ENCODE data around the gene AFG1L.
A peak's percentile ranks its signal among the peaks of the same experiment; 100 is the strongest.

The AFG1L gene

DNA sequence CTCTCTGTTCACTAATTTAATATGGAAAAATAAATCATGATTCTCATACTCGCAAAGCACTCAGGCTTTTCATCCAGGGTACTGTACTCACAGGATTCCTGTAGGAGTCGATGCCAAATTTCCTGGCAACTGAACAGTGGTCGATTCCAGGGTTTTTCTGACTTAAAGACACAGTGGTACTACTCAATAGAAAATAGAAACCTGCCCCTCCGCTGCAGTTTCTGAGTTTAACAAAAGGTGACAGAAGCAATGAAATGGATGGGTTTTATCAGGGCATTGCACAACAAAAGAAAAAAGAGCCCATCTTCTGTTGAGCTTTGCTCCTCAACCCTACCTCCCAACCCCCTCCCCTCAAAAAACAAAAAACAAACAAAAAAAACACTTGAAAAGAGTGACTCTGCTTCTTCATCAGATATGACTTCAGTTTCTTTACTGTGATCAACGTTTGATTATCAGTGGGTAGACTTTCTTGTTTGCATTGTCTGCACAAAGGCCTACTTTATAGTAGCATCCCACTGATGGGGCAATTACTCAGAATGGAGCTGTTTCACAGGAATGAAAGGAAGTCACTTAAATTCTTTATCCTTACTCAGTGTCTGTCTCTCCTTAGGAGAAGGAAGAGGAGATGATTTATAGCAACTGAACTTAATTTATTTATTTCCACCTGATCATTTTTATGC is 169.7 kb downstream of the AFG1L start:
- DNase-seq, result no peak

DNA sequence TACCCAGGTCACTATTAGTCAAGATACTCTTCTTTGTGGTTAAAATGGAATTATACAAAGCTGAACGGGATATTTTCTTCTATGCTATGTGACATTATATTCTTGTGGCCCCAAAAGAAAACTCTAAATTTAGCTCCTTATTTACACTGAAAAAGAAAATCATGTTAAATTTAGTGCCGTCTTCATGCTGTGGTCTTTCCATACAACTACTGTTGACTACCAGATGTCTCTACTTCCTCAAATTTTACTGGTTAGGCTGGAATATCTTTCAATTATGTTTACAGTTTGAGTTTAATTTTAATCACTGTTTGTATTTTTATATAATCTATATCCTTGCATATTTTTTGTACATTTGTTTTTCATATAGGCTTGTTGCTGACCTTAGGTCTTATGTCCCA is 170.2 kb downstream of the AFG1L start:
- no peak for DNase-seq

DNA sequence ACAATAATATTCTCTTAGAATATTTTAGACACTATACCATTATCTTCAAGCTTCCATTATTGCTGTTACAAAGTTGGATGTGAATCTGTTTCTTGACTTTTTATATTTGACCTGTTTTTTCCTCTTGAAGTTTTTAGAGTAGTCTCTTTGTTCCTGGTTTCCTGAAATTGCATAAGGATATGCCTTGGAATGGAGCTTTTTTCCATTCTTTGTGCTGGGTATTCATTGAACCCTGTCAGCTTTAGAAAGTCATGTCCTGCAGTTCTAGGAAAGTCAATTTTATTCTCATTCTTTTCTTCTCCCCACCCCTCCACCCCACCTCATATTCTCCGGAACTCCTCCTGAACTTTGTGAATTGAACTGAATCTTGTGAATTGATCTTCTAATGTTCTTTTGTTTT is 173.5 kb downstream of the AFG1L start:
- no peak for DNase-seq

DNA sequence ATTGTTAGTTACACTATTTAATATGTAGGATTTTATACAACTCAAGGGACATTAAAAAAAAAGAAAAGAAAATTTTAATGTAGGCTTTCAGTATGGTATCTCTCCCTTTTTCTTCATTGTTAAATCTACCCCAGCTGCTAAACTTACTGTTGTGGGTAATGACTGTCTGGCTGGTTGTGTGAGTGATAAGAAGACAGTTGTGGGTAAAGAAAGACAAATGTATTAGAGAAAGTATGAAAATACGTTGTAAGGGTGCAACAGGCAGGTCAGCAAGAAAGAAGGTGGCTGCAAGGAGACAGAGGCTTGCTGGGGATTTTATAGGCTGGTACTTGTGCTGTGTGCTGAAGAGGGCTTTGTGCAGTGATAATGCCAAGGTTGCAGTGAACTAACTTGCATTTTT is 174.5 kb downstream of the AFG1L start:
- DNase-seq, result no peak

DNA sequence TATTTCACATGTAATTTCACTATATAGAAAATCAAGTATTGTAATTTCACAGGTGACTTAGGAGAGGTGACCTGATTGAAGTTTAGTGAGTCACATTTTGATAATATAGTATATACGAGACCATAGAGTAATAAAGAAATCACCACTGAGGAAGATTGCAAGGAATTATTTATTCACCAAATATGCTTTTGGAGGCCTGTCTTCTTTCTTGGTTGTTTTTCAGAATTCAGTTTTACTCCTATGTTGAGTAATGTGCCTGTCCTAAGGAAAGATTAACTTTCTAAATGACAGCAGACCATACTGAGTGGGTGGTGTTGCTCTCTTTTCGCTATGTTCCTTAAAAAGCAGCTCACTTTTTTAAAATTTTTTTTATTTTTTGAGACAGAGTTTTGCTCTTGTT is 178.3 kb downstream of the AFG1L start:
- no peak for DNase-seq

DNA sequence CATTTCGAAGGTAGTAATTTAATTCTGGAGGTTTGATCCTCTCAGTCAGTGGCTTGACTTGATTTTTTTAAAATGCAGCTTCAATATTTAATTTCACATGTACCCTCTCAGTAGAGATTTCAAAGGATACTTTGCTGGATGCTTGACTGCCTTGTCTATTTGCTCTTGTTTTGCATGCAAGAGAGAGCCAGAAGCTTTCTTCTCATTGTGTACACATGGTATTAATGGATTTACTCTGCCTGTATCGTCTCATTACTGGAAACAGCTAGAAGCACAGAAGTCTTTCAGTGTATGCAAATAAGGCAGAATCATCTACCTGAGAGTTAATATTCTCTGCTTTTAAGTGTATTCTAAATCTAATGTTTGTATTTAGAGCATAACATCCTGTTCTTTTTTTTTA is 181.5 kb downstream of the AFG1L start:
- no peak for DNase-seq

DNA sequence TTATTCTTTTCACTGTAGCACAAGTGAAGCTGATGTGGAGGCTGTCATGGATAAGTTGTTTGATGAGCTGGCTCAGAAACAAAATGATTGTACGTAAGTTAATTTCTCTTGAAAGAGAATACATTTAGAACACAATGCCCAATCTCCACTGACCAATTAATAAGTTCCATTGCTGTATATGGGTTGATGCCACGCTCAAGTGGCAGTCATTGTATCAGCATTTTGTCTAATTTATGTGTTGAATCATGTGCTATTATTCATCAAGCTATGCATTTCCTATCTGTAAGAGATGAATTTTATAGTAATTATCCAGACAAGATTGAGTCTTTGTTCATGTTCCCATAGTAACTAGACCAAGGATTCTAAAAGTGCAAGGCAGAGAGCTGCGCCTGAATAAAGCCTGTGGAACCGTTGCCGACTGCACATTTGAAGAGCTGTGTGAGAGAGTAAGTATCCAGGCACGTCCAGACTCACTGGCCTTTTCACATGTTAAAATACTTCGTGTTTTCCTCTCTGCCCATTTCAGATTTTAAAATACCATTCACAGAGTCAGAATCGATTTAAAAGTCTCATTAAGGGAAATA is 182.1 kb downstream of the AFG1L start:
- DNase-seq, result no peak

DNA sequence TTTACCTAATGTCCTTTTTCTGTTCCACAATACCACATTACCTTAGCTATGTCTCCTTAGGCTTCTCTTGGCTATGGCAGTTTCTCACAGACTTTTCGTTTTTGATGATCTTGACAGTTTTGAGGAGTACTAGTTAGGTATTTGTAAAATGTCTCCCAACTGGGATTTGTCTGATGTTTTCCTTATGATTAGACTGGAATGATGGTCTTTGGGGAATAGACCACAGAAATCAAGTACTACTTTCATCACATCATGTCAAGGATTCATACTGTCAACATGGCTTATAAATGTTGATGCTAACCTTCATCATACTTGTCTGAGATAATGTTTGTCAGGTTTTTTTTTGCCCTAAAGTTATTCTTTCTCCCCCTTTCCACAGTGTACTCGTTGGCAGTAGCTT is 187.7 kb downstream of the AFG1L start:
- DNase-seq, result no peak

DNA sequence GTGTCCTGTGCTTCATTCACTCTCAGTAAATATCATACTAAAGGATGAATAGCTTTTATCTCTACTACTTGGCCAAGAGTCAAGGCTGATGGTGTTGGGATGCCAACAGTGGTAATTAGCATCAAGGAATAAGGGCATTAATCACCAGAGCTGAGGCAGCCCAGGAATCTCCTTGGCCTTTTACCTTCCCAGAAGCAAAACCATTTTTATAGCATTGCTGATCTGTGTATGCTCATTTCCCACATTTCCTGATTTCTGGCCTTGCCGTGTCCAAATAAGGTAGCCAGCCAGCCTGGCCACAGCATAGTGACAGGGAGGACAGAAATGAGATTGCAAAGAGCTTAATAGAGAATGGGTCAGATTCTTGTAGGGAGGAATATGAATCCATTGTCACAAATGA is 189.2 kb downstream of the AFG1L start:
- DNase-seq, result no peak

DNA sequence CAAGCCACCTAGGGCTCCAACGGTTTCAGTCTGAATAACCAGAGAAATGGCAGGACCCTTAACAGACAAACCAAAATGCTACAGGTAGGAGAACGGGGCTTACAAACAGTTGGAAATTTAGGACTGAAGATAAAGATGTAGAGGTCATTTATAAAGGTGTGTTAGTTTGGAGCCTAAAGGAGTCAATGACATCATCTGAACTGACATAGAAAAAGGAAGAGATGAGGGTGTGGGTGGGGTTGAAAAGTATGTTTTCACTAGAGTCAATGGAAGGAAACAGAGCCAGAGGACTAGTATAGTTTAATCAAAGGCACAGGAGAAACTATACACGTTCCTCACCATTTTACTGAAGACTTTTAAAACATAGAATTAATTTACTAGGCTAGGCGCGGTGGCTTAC is 194.8 kb downstream of the AFG1L start:
- DNase-seq, result no peak

DNA sequence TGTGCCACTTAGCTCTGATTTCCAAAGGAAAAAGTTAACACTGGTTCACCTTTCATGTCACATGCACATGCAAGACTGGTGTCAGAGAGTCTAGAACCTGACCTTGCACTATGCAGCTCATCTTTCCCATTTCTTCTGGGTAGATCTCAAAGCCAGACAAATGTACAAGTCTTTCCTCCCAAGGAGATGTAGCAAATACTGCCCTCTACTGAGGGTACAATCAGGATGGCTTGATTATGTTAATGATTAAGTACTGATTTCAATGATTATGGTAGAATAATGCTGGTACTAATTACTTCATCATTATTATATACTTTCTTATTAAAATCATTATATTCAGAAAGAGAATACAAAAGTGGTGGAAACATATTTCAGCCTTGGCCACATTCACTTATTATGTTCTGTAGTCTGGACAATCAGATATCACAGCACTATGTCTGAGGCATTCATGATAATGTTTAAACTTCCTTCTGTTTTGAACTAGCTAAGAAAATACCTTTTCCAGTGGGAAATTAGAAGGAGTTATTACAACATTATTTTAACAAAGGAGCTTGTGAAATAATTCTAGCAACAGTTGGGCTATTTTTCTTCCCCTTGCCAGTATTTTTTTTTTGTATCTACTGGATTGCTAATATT is 197.4 kb downstream of the AFG1L start:
- peak; percentile 7 for DNase-seq

DNA sequence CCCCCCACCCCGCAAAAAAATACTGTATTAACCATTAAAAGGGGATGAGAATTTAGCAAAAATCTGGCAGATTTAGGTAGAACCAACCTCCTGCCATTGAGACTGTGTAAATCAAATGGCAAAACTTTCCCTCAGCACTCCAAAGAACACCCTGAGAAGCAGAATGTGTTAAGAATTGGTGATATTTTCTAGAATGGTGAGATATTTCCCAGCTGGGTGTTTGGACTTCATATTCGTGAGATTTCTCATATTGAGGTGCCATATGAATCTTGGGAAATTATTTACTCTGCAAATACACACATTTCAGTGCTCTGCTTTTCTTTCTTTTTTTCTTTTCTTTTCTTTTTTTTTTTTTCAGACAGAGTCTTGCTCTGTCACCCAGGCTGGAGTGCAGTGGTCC is 199.6 kb downstream of the AFG1L start:
- no peak for DNase-seq

DNA sequence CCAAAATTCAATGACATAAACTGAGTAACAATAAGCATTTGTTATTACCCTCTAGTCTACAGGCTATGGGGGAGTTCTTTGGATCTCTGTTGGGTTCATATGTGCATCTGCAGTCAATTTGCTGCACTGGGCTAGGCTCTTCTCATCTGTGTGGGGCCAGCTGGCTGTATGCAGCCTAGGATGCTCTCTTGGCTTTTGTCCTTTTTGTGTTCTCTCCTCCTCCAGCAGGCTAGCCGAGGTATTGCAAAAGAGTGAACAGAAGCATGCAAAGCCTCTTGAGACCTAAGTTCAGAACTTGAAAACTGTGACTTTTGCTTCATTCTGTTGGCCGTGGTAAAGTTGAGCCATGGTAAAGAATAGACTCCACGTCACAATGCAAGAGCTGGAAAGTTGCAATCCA is 203.0 kb downstream of the AFG1L start:
- no peak for DNase-seq

DNA sequence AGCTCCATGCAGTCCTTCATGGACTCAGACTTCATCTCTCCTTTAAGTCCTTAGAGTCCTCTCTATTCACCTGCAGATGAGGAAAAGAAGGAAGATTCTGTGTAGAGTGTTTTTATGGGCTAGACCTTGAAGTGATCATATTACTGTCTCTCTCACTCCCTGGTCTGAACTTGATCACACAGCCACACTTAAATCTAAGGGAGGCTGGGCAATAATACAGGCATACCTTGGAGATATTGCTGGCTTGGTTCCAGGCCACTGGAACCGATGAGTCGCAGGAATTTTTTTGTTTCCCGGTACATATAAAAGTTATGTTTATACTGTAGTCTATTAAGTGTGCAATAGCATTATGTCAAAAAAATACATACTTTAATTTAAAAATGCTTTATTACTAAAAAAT is 206.7 kb downstream of the AFG1L start:
- DNase-seq, result no peak

DNA sequence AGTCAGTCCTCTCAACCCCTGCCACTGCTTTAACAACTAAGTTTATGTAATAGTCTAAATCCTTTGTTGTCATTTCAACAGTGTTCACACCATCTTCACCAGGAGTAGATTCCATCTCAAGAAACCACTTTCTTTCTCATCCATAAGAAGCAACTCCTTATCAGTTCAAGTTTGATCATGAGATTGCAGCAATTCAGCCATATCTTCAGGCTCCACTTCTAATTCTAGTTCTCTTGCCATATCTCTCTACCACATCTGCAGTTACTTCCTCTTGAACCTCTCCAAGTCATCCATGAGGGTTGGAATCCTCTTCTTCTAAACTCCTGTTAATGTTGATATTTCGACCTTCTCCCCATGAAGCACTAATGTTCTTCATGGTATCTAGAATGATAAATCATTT is 208.0 kb downstream of the AFG1L start:
- no peak for DNase-seq

DNA sequence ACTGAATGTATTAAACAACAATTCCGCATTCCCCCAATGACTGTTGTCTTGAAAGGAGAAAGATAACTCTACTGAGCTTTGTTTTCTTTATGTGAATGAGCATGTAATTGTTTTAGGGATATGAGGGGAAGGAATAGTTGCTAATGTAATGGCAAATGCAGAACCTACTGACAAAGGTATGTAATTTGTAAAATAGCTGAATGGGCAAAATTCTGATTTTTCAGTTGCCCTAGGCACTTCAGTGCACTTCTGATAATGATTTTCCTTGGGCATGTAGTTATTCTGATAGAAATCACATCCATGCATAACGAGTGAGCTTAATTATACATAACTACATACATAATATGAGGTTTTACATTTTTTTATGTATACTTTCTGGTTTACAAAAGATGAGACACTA is 212.5 kb downstream of the AFG1L start:
- DNase-seq, result no peak

DNA sequence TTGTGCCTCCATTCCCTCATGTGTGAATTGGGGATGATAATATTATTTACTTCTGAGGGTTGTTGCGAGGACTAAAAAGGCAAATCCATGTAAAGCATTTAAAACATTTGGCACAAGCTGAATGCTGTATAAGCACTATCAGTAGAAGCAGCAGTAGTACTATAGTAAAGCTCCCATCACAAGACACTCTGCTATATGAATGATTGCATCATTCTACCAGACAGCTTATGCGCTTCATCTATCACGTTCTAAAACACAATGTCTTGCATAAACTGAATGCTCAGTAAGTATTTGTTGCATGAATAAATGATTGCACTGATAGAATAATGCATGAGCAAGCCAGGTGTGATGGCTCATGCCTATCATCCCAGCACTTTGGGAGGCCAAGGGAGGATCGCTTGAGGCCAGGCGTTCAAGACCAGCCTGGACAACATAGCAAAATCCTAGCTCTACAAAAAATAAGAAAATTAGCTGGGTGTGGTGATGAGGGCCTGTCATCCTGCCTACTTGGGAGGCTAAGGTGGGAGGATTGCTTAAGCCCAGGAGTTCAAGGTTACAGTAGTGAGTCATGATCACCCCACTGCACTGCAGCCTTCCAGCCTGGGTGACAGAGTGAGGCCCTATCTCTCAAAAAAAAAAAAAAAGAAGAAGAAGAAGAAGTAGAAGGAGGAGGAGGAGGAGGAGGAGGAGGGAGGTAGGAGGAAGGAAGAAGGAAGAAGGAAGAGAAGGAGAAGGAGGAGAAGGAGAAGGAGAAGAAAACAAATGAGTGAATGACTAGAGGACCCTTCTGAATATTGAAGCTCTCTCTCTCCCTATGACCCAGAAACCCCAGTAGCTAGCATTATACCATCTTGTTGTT is 215.8 kb downstream of the AFG1L start:
- DNase-seq, result no peak

DNA sequence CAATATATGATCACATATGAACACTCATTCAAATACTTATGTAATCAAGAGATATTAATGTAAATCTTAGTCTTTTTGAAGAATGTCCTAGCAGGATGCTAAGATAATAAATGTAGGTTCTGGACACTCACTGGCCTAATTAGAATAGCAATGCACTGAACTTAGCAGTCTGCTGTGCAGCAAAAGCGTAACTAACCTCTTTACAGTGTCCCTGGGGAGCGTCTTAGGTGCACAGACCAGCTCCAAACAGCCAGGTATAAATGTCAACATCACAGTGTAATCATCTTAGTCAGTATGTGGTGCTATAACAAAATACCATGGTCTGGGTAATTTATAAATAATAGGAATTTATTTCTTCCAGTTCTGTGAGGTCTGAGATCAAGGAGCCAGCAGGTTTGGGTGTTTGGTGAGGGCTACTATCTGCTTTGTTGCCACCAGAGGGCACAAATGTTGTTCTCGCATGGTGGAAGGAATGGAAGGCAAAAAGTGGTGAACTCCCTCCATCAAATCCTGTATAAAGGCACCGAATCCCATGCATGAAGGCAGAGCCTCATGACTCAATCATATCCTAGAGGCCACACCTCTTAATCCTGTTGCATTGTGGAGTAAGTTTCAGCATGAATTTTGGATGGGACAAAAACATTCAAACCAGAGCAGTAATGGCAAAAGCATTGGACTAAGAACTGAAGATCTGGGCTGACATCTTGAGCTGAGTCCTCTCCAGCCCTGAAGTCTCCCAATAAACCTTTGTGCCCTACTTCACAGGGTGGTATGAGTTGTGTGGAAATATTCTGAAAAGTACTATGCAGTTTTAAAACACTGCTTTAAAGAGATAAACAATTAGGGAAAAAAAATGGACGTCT is 224.1 kb downstream of the AFG1L start:
- no peak for DNase-seq

DNA sequence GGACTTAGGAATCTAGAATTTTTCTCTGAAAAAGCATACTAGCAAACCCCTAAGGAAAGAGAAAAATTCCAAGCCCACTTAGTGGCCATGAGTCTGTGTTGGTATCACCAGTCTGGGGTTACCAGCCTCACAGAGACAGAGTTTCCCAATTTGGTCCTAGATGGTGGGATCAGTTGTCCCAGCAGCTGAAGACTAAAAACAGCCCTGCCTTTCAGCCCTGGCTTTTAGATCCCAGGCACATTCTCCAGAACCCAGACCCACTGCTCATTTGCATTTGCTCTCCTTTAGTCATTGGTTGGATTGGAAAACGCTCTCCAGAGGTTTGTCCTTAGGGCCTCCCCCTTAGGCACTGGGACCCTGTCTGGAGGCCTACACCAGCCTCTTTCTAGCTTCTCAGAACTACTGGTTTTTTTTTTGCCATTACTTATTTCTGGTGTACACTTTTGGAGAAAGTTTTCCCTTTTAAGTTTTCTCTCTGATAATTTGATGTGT is 226.8 kb downstream of the AFG1L start:
- DNase-seq, result no peak

DNA sequence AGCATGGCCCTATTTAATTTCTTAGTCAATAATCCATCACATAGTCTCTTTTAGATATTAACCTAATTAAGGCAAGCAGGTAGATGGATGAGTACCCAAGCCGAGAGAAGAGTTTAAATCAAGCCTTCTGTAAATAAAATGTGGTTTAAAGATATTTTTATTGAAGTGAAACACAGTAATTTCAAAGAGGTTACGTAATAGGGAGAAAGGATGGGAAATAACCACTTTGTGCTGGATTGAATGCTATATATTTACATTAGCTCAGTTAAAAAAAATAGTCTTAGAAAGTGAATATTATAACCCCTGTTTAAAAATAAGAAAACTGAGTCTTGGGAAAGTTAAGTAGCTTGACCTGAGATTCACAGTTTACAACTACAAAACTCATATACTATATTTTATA is 228.8 kb downstream of the AFG1L start:
- DNase-seq, result no peak

DNA sequence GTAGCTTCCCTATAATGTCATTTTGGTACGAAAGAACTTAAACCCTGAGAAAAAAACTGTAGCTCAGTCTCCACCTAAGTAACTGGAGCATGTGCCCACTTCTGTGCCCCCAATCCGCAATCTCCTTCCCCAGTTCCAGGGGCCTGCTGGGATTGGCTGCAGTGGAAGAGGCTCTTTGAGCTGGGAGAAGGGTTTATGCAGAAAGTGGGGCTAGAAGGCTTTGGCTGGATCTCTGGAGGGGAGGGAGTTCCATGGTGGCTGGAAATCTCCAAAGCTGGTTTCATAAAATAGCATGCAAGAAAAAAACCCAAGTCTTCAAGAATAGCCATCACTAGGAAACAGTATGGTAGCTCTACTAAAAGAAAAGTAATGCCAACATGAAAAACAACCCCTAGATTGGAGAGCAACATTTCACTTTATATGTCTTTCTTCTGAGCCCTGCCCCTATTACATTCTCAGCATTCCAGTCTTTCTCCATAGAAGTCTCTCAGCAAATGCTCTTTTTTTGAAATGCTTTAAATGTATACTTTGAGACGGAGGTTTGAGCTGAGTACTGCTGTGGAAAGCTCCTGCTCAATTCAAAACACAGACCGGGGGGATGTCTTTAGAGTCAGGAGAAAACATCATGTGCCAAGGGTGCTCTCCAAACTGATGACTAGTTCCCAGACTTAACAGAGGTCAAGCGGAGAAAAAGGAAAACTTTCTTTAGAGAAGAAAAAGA is 229.8 kb downstream of the AFG1L start:
- no peak for DNase-seq

DNA sequence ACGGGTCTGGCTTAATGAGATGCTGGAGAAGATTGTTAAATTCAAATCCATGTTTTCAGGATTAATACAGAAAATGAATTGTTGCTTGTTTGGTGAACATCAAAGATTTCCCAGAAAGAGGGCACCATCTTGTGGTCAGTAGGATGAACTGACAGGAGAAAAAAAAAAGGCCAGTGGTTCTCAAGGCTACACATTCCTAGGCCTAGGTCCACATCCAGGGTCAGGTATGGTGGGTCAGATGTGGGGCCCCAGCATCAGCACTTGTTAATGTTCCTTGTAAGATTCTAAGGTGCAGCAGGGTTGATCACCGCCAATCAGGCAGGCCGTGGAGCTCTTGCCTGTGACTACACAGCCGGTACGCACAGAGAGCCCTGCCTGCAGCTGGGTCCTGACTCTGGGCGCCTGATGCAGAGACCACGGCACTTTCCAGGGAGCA is 231.9 kb downstream of the AFG1L start:
- no peak for DNase-seq

Measured in DMS 273 treated with DMSO at 0.1 percent for 48 hours (cell line).